Measurements from ENCODE around the gene LSM14A.
"Not testable (repeated sequence)": the region's sequence is repeated elsewhere in the genome, so short reads cannot be mapped to it uniquely, and the experiment has no call there.

The LSM14A gene

DNA sequence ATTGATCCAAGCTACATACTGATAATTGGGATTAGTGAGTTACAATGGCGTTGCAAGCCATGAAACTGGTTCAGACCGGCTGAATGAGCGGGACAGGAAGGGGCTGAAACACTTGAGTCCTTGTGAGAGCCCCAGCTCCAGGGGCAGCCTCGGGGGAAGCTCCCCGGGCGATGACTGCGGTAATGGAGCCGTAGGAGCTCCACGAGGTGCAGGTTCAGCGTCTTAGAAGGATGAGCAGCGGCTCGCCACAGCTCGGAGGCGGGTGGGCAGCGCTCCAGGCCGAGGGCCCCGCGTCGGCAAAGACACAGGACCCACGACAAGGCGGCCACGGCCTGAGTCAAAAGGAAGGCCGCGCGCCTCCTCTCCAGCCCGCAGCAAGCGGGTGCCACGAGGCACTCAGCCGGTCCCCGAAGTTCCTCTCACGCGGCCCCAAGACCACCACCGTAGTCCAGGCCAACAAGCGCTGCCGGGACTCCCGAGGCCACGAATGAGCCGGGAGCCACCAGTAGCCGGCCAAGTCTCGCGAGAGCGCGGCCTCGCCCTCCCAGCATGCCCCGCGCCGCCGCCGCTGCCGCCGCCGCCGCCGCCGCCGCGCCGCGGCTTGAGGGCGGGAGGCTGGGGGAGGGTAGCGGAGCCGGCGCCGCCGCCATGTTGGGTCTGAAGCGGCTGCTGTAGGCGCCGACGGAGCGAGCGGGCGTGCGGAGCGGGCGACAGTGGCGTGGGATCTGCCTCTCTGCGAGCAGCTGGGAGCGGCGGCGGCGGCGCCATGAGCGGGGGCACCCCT, at the start of gene LSM14A:
LSM14A (plus strand) TSS at position 628 of the 784 bp plus-strand sequence; CDS start at position 767, 139 bp downstream.
- peak; percentile 62 for DNase-seq

DNA sequence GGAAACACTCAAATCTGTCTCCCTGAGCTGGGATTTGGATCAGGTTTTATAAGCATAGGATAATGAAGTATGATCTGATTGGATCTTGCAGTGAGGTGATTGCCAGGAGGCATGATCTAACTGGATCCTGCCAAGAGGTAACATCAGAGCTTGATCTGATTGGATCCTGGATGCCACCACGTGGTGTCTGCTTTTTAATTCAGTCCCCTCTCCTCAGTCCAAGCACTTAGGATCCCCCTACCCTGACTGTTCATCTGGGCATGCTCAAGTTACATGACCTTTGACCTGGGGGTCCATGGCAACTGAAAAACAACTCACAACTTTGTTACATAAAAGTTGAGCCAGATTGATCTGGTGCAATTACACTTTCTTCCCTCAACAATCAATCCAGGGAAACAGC, 47.5 kb upstream of the LSM14A start:
- no peak for DNase-seq

DNA sequence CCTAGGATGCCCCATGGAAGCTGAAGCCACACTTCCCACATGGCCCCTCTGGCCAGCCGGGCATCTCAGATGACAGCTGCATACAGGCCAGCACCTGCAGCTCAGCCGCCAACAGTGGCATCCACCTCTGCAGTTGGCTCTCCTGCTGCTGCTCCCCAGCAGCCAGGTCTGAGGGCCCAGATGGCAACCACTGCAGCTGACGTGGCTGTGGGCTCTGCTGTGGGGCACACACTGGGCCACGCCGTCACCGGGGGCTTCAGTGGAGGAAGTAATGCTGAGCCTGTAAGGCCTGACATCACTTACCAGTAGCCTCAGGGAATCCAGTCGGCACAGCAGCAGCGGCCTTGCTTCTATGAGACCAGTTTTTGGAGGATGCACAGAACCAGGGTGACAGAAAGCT, 45.3 kb upstream of the LSM14A start:
- DNase-seq: no peak

DNA sequence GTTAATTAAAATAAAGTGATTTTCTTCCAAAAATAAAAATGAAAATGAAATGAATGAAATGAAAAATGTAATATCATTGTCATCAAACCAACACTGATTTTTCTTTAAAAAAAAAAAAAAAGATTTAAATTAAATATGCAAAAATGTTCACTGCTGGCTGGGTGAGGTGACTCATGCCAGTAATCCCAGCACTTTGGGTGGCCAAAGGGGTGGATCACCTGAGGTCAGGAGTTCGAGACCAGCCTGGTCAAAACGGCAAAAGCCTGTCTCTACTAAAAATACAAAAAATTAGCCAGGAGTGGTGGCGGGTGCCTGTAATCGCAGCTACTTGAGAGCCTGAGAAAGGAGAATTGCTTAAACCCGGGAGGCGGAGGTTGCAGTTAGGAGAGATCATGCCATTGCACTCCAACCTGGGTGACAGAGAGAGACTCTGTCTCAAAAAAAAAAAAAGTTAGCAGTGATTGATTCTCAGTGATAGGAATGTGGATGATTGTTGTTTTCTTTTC, 44.6 kb upstream of the LSM14A start:
- DNase-seq: no peak

DNA sequence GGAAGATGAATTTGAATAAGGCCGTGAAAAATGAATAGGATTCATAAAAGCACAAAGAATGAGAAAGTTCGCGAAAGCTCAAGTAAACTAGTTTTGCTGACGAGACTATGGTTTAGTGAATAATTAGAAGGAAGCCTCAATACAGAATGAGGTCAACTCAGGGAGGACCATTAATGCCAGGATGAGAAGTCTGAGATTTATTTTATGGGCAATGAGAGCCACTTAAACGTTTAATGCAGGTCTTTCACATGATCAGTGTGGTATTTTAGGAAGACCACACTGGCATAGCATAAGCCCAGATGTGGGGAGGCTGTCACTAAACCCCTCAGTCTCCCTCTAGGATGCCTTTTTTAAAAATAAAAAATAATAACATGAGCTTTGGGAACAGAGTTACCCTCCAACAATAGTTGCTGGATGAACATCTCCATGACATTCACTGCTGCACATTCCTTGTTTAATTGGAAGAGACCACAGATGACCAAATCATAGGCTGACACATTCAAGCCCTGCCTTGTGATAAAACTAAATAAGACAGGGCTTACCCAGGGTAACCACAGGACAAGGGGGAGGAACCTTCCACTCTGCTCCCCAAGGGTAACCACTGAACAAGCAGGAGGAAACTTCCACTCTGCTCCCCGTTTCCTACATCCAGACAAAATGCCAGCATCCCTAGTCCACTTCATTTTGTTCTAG, 43.6 kb upstream of the LSM14A start:
- DNase-seq: no peak

DNA sequence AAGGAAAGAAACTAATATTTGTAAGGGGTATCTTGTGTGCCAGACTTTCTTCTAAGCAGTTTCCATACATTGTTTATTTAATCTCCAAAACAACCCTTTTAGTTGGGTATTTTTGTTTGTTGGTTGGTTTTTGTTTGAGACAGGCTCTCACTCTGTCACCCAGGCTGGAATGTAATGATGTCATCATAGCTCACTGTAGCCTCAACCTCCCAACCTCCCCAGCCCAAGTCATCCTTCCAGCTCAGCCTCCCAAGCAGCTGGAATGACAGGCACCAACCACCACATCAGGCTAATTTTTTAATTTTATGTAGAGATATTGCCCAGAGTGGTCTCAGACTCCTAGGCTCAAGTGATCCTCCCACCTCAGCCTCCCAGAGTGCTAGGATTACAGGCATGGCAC, 41.2 kb upstream of the LSM14A start:
- no peak for DNase-seq

DNA sequence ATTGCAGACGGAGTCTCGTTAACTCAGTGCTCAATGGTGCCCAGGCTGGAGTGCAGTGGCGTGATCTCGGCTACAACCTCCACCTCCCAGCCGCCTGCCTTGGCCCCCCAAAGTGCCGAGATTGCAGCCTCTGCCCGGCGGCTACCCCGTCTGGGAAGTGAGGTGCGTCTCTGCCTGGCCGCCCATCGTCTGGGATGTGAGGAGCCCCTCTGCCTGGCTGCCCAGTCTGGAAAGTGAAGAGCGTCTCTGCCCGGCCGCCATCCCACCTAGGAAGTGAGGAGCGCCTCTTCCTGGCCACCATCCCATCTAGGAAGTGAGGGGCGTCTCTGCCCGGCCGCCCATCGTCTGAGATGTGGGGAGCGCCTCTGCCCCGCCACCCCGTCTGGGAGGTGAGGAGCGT, 40.2 kb upstream of the LSM14A start:
- not testable (repeated sequence) for DNase-seq

DNA sequence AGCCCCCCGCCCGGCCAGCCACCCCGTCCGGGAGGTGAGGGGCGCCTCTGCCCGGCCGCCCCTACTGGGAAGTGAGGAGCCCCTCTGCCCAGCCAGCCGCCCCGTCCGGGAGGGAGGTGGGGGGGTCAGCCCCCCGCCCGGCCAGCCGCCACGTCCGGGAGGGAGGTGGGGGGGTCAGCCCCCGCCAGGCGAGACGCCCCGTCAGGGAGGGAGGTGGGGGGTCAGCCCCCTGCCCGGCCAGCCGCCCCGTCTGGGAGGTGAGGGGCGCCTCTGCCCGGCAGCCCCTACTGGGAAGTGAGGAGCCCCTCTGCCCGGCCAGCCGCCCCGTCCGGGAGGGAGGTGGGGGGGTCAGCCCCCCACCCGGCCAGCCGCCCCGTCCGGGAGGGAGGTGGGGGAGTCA, 39.6 kb upstream of the LSM14A start:
- not testable (repeated sequence) for DNase-seq

DNA sequence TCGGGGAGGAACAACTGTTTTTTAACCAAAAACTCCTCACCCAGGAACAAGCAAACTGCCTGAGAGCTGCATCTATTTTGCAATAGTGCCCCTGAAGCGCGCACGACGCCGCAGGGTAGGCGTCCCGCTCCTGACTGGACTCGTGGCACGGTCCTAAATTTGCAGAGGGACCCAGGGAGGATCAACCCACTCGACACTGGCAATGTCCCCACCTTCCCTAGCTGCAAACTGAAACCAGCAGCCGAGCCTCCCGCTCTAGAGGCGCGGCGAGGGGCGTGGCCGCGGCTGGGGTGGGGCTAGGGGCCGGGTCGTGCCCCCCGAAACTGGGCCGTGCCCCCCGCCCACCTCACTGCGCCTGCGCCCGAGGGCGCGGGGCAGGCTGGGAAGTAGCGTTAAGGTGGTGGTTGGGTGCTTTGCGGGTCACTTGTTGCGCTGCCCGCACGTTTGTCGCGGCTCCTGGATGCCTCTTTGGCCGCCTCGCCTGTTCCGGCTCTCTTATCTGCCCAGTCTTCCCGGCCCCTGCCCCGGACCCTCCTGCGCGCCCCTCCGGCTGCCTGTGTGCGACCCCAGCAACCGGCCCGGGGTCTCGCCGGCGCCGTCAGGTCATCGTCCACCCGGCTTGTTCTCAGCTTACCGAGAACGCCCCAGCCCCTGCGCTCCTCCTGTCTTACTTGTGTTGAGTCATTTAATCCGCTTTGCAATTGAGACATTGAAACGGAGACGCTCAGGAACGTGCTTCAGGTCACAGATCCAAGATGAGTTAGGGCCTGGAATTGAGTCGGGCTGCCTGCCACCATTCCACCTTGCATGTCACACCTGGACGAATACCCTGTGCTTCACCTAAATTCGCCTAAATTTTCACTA, 37.9 kb upstream of the LSM14A start:
- DNase-seq: peak; percentile 76

DNA sequence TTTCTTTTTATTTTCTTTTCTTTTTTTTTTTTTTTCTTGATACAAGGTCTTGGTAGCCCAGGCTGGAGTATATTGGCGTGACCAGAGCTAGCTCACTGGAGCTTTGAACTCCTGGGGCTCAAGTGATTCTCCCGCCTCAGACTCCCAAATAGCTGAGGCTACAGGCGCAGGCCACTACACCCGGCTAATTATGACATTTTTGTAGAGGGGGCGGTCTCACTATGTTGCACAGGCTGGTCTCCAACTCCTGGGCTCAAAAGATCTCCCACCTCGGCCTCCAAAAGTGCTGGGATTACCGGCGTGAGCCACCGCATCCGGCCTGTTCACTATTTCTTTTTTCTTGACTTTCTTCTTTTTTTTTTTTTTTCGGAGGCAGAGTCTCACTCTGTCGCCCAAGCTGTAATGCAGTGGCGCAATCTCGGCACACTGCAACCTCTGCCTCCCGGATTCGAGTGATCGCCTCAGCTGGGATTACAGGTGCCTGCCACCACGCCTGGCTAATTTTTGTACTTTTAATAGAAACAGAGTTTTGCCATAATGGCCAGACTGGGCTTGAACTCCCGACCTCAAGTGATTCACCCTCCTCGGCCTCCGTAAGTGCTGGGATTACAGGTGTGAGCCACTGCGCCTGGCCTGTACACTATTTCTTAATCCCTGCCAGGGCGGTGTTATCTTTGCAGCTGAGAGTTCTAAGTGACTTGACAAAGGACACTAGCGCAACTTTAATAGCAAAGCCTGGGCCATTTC, 37.1 kb upstream of the LSM14A start:
- no peak for DNase-seq

DNA sequence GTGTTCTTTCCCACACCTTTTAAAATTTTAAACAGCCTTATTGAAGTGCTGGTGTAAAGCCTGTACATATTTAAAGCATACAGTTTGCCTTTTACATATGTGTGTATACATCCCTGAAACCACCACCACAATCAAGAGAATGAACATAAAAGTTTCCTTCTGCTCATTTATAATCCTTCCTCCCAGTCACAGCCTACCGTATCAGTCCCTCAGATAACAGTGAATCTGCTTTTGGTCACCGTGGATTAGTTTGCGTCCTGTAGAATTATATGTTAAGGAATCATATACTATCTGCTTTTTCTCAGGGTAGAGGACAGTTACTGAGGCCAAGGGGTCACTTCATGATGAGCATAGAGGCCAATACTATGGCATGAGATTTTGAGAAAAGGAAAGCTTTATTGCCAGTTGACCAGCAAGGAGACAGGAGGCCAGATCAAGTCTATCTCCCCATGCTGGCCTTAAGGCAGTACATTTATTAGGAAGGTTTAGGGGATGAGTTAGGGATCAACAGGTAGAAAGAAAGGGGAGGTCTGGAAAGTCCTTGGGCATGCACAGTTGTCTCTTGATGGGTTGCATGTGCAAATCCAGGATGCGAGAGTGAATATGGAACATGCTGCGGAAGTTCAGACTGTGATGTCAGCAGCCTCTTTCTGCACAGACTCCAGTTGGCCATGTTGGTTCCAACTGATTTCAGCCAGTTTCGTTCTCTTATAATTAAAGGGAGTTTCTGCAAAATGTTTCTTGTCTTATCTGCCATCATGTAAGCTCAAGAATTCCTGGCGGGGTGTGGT, 36.3 kb upstream of the LSM14A start:
- no peak for DNase-seq

DNA sequence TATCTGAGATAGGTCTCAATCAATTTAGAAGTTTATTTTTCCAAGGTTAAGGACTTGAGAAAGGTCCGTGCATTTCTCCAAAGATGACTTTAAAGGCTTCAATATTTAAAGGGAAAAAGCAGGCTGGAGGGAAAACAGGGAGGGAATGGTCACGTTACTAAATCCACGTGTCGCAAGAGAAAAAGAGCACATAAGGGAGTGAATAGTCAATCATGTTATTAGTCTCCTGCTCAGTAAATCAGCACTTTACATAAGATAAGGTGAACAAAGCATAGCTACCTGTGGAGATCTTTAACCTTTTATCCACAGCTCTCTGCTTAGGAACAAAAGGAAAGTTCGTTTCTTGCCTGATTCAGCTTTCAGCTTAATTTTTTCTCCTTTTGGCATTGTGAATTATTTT, 31.3 kb upstream of the LSM14A start:
- no peak for DNase-seq

DNA sequence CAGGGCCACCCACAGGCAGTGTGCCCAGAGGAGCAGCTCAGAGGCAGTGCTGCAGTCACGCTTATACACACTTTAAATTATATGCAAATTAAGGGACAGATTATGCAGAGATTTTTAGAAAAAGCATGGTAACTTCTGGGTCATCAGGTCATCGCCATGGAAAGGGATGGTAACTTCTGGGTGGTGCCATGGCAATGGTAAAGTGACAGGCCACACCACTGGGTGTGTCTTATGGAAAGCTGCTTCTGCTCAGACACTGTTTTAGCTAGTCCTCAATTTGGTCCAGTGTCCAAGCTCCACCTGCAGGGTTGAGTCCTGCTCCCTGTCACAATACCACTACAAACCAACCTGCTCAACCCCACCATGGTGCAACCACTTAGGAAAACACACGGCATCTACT, 29.9 kb upstream of the LSM14A start:
- no peak for DNase-seq

DNA sequence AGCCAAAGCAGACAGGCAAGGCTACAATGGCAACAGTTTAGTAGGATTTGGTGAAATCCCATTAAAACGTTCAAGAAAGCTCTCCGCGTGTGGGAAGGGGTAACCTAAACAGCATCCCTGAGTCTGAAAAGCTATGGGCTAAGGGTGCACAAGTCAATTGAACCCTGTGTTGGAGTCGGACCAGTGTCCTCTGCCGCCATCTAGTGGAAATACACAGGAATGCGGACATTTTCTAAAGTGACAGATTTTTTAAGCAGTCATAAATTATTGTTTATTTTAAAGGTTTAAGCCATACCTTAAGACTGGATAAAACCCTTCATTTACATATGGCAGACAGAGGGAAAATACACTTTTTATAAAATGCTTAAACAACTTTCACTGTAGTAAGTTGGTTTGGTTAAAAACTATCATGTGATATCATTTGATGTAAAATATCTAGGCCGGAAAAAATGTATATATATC, 26.5 kb upstream of the LSM14A start:
- DNase-seq: no peak

DNA sequence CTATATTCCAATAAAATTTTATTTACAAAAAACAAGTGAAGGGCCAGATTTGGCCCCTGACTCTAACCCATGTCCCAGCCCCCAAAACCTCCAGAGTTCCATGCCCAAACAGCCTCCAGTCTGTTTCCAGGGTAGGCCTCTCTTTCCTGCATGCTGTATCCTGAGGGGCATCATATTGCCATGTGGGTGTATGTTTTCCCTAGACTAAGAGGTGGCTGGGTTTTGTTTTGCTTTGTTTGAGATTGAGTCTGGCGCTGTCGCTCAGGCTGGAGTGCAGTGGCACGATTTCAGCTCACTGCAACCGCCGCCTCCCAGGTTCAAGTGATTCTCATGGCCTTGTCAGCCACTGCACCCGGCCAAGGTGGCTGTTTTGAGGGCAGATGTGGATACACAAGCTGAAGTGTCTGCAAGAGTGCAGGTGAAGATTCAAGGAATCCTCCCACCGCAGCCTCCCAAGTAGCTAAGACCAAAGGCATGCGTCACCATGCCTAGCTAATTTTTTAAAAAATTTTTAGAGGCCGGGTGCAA, 23.6 kb upstream of the LSM14A start:
- no peak for DNase-seq

DNA sequence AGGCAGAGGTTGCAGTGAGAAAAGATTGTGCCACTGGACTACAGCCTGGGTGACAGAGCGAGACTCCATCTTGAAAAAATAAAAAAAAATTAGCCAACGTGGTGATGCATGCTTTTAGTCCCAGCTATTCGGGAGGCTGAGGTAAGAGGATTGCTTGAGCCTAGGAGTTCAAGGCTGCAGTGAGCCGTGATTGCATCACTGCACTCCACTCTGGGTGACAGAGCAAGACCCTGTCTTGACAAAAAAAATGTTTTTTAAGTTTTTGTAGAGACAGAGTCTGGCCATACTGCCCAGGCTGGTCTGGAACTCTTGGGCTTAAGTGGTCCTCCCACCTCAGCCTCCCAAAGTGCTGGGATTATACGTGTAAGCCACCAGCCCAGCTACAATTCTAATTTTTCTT, 22.4 kb upstream of the LSM14A start:
- no peak for DNase-seq

DNA sequence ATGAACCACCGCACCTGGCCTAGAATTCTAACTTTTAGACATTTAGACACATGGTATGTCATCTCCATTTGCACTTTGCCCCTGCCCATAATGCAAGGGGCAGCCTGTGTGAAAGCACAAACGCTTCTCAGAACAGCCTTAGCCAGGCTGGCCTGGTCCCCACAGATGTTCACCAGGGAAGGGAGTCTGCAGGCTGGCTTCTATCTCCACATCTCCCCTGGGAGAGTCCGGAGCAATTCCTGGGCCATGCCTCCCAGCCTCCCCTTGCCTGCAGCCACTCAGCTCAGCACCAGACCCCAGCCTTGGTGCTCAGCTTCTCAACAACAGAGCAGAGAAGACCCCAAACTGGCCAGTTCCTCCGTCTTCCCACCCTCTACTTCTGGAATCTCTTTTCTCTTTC, 21.7 kb upstream of the LSM14A start:
- DNase-seq: no peak

DNA sequence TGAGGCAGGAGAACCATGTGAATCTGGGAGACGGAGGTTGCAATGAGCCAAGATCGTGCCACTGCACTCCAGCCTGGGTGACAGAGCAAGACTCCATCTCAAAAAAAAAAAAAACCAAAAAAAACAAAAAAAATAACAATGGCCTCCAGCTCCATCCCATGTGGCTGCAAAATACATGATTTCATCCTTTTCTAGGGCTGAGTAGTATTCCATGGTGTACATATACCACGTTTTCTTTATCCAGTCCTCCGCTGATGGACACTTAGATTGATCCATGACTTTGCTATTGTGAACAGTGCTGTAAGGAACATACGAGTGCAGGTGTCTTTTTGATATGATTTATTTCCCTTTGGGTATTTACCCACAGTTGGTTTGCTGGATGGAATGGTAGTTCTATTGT, 20.9 kb upstream of the LSM14A start:
- no peak for DNase-seq

DNA sequence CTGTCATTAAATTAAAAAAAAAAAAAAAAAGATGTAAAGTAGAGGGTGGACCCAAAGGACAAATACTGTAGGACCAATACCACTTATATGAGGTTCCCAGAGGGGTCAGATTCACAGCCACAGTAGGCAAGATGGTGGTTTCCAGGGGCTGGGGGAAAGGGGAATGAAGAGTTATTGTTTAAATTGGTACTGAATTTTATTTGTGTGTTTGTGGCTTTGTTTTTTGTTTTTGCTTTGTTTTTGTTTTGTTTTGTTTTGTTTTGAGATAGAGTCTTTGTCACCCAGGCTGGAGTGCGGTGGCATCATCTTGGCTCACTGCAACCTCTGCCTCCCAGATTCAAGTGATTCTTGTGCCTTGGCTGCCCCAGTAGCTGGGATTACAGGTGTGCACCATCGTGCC, 17.9 kb upstream of the LSM14A start:
- no peak for DNase-seq

DNA sequence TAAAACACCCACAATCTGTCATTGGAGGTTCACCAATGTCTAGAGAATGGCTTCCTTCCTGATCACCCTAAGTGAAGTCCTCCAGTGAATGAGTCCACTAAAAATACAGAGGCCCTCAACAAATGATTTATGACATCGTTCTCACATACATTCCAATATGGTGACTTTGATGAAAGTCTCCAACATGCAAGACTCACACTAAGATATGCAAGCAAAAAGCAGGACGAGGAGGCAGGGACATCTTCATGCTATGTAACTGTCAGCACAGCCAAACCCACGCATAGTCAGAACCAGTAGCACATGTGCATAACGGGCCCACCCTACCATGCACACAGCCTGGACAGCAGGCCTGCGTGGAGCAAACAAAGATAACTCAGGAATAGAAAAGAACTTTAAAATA, 16.6 kb upstream of the LSM14A start:
- no peak for DNase-seq

DNA sequence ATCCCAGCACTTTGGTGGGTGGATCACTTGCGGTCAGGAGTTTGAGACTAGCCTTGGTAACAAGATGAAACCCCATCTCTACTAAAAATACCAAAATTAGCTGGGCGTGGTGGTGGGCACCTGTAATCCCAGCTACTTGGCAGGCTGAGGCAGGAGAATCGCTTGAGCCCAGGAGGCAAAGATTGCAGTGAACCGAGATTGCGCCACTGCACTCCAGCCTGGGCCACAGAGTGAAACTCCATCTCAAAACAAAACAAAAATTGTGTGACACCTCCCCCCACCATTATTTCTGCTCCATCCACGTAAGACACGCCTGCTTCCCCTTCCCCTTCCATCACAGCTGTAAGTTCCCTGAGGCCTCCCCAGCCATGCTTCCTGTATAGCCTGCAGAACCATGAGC, 13.3 kb upstream of the LSM14A start:
- not testable (repeated sequence) for DNase-seq
